Measurements from ENCODE around the gene LMO1.

Gene LMO1

GRCh38 chr11:8224711-8225110 is 39.0 kb downstream of the LMO1 start:
- no peak for DNase-seq (ENCODE audit: low spot score)
- H3K4me1 Mint-ChIP-seq (ENCODE audit: low read depth): peaks cover 1% of the 10 kb centered on the region
- H3K4me3 Mint-ChIP-seq: no peak overlapping the region
- H3K9me3 Mint-ChIP-seq: no peaks in the 10 kb centered on the region
- H3K36me3 Mint-ChIP-seq (ENCODE audit: low read depth): no peaks in the 10 kb centered on the region
- no peaks in the 10 kb centered on the region for H3K27me3 Mint-ChIP-seq (ENCODE audit: low read depth)
- H3K27ac Mint-ChIP-seq: no peak overlapping the region

DNA sequence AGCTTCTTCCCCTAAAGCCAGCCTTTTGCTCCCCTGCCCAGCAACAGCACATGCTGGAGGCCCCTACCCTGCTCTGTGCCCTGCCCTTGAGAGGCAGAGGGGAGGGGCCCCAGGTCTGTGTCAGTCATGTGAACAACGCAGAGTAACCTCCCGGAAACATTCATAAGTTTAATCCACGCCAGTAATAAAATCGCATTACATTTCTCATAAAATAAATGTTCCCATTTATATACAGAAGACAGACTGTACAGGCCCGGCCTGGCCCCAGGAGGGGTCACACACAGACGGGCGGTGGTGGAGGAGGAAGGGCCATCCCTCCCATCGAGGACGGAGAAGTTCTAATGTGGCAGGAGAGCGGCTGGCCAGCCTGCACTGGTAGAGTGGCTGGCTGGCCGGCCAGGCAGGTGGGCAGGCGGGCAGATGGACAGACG is 39.5 kb downstream of the LMO1 start:
- Mint-ChIP-seq H3K36me3 (ENCODE audit: low read depth) (no peaks in the 10 kb centered on the region), H3K4me1 (ENCODE audit: low read depth) (peaks cover 1% of the 10 kb centered on the region), H3K9me3 (no peaks in the 10 kb centered on the region), H3K4me3 (no peak overlapping the region), H3K27me3 (ENCODE audit: low read depth) (no peaks in the 10 kb centered on the region), H3K27ac (no peak overlapping the region)
- no peak for DNase-seq (ENCODE audit: low spot score)

DNA sequence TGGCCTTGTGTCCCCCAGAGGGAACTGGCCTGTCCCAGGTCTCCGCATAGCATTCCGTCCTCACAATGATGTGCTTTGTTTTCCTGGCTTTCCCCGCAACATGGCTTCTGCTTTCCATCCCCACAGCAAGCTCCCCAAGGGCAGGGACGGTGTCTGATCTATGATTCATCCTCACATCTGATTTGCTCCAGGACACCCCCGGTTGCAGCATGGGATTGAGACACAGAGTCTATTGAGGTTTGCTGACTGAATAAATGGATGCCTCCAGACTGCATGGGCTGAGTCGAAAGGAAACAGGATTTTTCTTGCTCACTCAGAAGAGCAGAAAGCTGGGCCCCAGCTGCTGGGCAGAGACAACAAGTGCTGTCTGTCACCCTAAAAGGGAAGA is 40.2 kb downstream of the LMO1 start:
- no peaks in the 10 kb centered on the region for H3K27me3 Mint-ChIP-seq (ENCODE audit: low read depth)
- no peaks in the 10 kb centered on the region for H3K36me3 Mint-ChIP-seq (ENCODE audit: low read depth)
- no peaks in the 10 kb centered on the region for H3K9me3 Mint-ChIP-seq
- no peak overlapping the region for H3K4me3 Mint-ChIP-seq
- H3K27ac Mint-ChIP-seq: no peak overlapping the region
- DNase-seq (ENCODE audit: low spot score): no peak
- H3K4me1 Mint-ChIP-seq (ENCODE audit: low read depth): peaks cover 1% of the 10 kb centered on the region

- no peaks in the 10 kb centered on the region for H3K27me3 Mint-ChIP-seq (ENCODE audit: low read depth)
- no peak for DNase-seq (ENCODE audit: low spot score)
- no peaks in the 10 kb centered on the region for H3K36me3 Mint-ChIP-seq (ENCODE audit: low read depth)
- H3K4me3 Mint-ChIP-seq: no peak overlapping the region
- H3K27ac Mint-ChIP-seq: no peak overlapping the region
- H3K4me1 Mint-ChIP-seq (ENCODE audit: low read depth): peaks cover 1% of the 10 kb centered on the region
- no peaks in the 10 kb centered on the region for H3K9me3 Mint-ChIP-seq
Observed at GRCh38 chr11:8222820-8223512, 40.7 kb downstream of the LMO1 start.

- no peaks in the 10 kb centered on the region for H3K9me3 Mint-ChIP-seq
- no peaks in the 10 kb centered on the region for H3K36me3 Mint-ChIP-seq (ENCODE audit: low read depth)
- no peak overlapping the region for H3K4me3 Mint-ChIP-seq
- peaks cover 1% of the 10 kb centered on the region for H3K4me1 Mint-ChIP-seq (ENCODE audit: low read depth)
- no peaks in the 10 kb centered on the region for H3K27me3 Mint-ChIP-seq (ENCODE audit: low read depth)
- no peak overlapping the region for H3K27ac Mint-ChIP-seq
- no peak for DNase-seq (ENCODE audit: low spot score)
Observed at GRCh38 chr11:8221917-8222495, 41.7 kb downstream of the LMO1 start.

- Mint-ChIP-seq H3K4me3 (no peak overlapping the region), H3K36me3 (ENCODE audit: low read depth) (no peaks in the 10 kb centered on the region), H3K4me1 (ENCODE audit: low read depth) (peaks cover 1% of the 10 kb centered on the region), H3K9me3 (no peaks in the 10 kb centered on the region), H3K27ac (no peak overlapping the region), H3K27me3 (ENCODE audit: low read depth) (no peaks in the 10 kb centered on the region)
- no peak for DNase-seq (ENCODE audit: low spot score)
Observed at GRCh38 chr11:8221046-8221723, 42.5 kb downstream of the LMO1 start.

GRCh38 chr11:8220261-8221045 is 43.2 kb downstream of the LMO1 start:
- Mint-ChIP-seq H3K27me3 (ENCODE audit: low read depth) (no peaks in the 10 kb centered on the region), H3K27ac (no peak overlapping the region)

GRCh38 chr11:8219257-8220021 is 44.2 kb downstream of the LMO1 start:
- no peaks in the 10 kb centered on the region for H3K36me3 Mint-ChIP-seq (ENCODE audit: low read depth)
- no peak overlapping the region for H3K27ac Mint-ChIP-seq
- H3K4me3 Mint-ChIP-seq: no peak overlapping the region
- DNase-seq (ENCODE audit: low spot score): no peak
- H3K9me3 Mint-ChIP-seq: no peaks in the 10 kb centered on the region
- no peaks in the 10 kb centered on the region for H3K27me3 Mint-ChIP-seq (ENCODE audit: low read depth)
- H3K4me1 Mint-ChIP-seq (ENCODE audit: low read depth): no peaks in the 10 kb centered on the region

More at GRCh38 chr11:8220261-8221045, 43.2 kb downstream of the LMO1 start:
- Mint-ChIP-seq H3K4me3 (no peak overlapping the region), H3K9me3 (no peaks in the 10 kb centered on the region), H3K36me3 (ENCODE audit: low read depth) (no peaks in the 10 kb centered on the region), H3K4me1 (ENCODE audit: low read depth) (peaks cover under 1% of the 10 kb centered on the region)
- no peak for DNase-seq (ENCODE audit: low spot score)

- no peak overlapping the region for H3K27ac Mint-ChIP-seq
- no peaks in the 10 kb centered on the region for H3K4me1 Mint-ChIP-seq (ENCODE audit: low read depth)
Observed at GRCh38 chr11:8218840-8219239, 44.8 kb downstream of the LMO1 start.

GRCh38 chr11:8218409-8218808 is 45.3 kb downstream of the LMO1 start:
- DNase-seq (ENCODE audit: low spot score): no peak
- Mint-ChIP-seq H3K36me3 (ENCODE audit: low read depth) (no peaks in the 10 kb centered on the region), H3K4me1 (ENCODE audit: low read depth) (no peaks in the 10 kb centered on the region), H3K27ac (no peak overlapping the region), H3K27me3 (ENCODE audit: low read depth) (no peaks in the 10 kb centered on the region), H3K9me3 (no peaks in the 10 kb centered on the region), H3K4me3 (no peak overlapping the region)

More at GRCh38 chr11:8218840-8219239, 44.8 kb downstream of the LMO1 start:
- H3K4me3 Mint-ChIP-seq: no peak overlapping the region
- DNase-seq (ENCODE audit: low spot score): no peak
- no peaks in the 10 kb centered on the region for H3K9me3 Mint-ChIP-seq
- H3K36me3 Mint-ChIP-seq (ENCODE audit: low read depth): no peaks in the 10 kb centered on the region
- no peaks in the 10 kb centered on the region for H3K27me3 Mint-ChIP-seq (ENCODE audit: low read depth)

DNA sequence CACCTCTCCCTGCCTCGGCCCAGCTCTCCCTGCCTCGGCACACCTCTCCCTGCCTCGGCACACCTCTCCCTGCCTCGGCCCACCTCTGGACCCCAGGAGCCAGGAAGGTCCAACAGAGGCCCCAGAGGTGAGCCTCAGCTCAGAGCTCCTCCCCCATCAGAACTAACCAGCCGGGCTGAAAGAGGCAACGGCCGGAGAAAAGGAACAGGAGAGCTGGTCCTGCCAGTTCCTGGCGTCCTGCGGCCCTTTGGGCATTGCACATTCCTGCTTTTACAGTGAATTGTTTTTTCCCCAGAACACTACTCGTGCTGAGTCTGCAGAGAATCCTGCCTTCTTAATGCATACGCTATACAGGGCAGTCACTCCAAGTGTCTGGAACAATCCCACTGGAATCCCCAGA is 45.8 kb downstream of the LMO1 start:
- H3K4me1 Mint-ChIP-seq (ENCODE audit: low read depth): no peaks in the 10 kb centered on the region
- H3K36me3 Mint-ChIP-seq (ENCODE audit: low read depth): no peaks in the 10 kb centered on the region
- H3K4me3 Mint-ChIP-seq: no peak overlapping the region
- DNase-seq (ENCODE audit: low spot score): no peak
- H3K27me3 Mint-ChIP-seq (ENCODE audit: low read depth): no peaks in the 10 kb centered on the region
- no peaks in the 10 kb centered on the region for H3K9me3 Mint-ChIP-seq
- no peak overlapping the region for H3K27ac Mint-ChIP-seq

- H3K36me3 Mint-ChIP-seq (ENCODE audit: low read depth): no peaks in the 10 kb centered on the region
Observed at GRCh38 chr11:8217136-8217535, 46.5 kb downstream of the LMO1 start.

DNA sequence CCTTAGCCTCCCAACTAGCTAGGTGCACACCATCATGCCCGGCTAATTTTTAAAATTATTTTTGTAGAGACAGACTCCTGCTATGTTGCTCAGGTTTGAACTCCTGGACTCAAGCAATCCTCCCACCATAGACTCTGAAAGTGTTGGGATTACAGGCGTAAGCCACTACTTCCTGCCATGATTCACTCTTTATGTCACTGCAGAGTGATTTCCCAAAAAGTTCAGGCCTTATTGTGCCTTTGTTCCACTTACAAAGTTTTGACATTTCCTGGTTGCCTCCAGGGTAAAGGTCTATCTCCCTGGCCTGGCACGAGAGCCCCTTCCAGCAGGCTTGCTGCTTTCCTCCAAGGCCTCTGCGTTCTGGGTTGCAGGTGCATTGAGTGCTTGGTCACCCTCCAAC is 50.3 kb downstream of the LMO1 start:
- H3K27ac Mint-ChIP-seq: no peak overlapping the region
- no peaks in the 10 kb centered on the region for H3K9me3 Mint-ChIP-seq
- no peaks in the 10 kb centered on the region for H3K36me3 Mint-ChIP-seq (ENCODE audit: low read depth)
- no peak for DNase-seq (ENCODE audit: low spot score)
- H3K4me3 Mint-ChIP-seq: no peak overlapping the region
- H3K4me1 Mint-ChIP-seq (ENCODE audit: low read depth): no peaks in the 10 kb centered on the region
- no peaks in the 10 kb centered on the region for H3K27me3 Mint-ChIP-seq (ENCODE audit: low read depth)

More at GRCh38 chr11:8217136-8217535, 46.5 kb downstream of the LMO1 start:
- Mint-ChIP-seq H3K4me1 (ENCODE audit: low read depth) (no peaks in the 10 kb centered on the region), H3K9me3 (no peaks in the 10 kb centered on the region), H3K4me3 (no peak overlapping the region), H3K27me3 (ENCODE audit: low read depth) (no peaks in the 10 kb centered on the region), H3K27ac (no peak overlapping the region)
- DNase-seq (ENCODE audit: low spot score): no peak

All from T-helper 2 cell treated with Interferon-gamma antibody and Interleukin-4, amounts not matched to agents 5 μg/mL and 100 μg/mL, for 36 hours (primary cell).